Panc1 (cell line): Measurements from ENCODE around the gene HLA-F. TPM values are rescaled to one million over a fixed set of nuclear protein-coding genes. Genes with fewer than 3 reads are reported as not detected.

ENCODE experiments used
- ATAC-seq: fragments of 200-7000 bp; cut with Tn5 transposase; 2 replicates; pipeline ENCODE4 v1.9.1; 2020; ENCODE audit warnings: mild to moderate bottlenecking, moderate library complexity
- BruUV-seq: library from RNA; stranded (reverse); fragments of 400-500 nt; replicated peaks from 2 replicates; lab custom pipeline; 2021; lab: Mats Ljungman, UMichigan
- CTCF ChIA-PET: fragments of 300-600 bp; sonication (Branson Sonifier 250); formaldehyde crosslinking; loops from one replicate; lab custom pipeline; 2022; ENCODE audit warnings: antibody characterized with exemption; lab: Charles Lee
- POLR2A ChIA-PET: fragments of 300-600 bp; sonication (Branson Sonifier 250); formaldehyde crosslinking; loops from one replicate; lab custom pipeline; 2022; ENCODE audit warnings: antibody characterized with exemption; lab: Charles Lee
- DNase-seq: peaks from one replicate; pipeline ENCODE4 v3.0.0-alpha.2; 2010; ENCODE audit warnings: low read depth, low spot score
- H3K27ac ChIP-seq: 2 replicates; pipeline ENCODE4 v1.5.1; 2011; ENCODE audit warnings: mild to moderate bottlenecking, low read length, inconsistent platforms
- H3K27me3 ChIP-seq: fragments of 200-500 bp; sonication (Bioruptor generic); 2 replicates; pipeline ENCODE4 v1.6.0; 2014; ENCODE audit warnings: low read length, inconsistent platforms; ENCODE audit not compliant: control insufficient read depth, insufficient read depth
- H3K36me3 ChIP-seq: fragments of 200-500 bp; sonication (Bioruptor generic); 2 replicates; pipeline ENCODE4 v1.5.1; 2014; ENCODE audit warnings: inconsistent platforms, mild to moderate bottlenecking, low read length, moderate library complexity; ENCODE audit not compliant: control insufficient read depth, insufficient read depth
- H3K4me1 ChIP-seq: 2 replicates; pipeline ENCODE4 v1.5.1; 2011; ENCODE audit warnings: inconsistent platforms, mild to moderate bottlenecking, low read length, moderate library complexity; ENCODE audit not compliant: control insufficient read depth, insufficient read depth
- H3K4me3 ChIP-seq, 2 experiments: 2 replicates each; pipeline ENCODE4 v1.5.1; 2011 to 2012; ENCODE audit warnings: low read depth in 2 of 2, low read length in 2 of 2, mild to moderate bottlenecking in 2 of 2, inconsistent platforms in 1 of 2, moderate library complexity in 1 of 2
- H3K9me3 ChIP-seq: fragments of 200-500 bp; sonication (Bioruptor generic); 2 replicates; pipeline ENCODE4 v1.5.1; 2014; ENCODE audit warnings: low read depth, mild to moderate bottlenecking, inconsistent platforms, low read length, moderate library complexity; ENCODE audit not compliant: control insufficient read depth, insufficient read depth
- CTCF ChIP-seq: fragments of 450-650 bp; IDR thresholded peaks from 2 replicates; pipeline ENCODE4 v1.5.1; 2017; ENCODE audit warnings: mild to moderate bottlenecking
- POLR2AphosphoS5 ChIP-seq: IDR thresholded peaks from 2 replicates; pipeline ENCODE4 v1.6.1; 2012; ENCODE audit warnings: mild to moderate bottlenecking, low read depth, low read length, moderate library complexity
- REST ChIP-seq, 2 experiments: IDR thresholded peaks; 2 replicates each; pipeline ENCODE4 v1.6.1; 2011 to 2012; ENCODE audit warnings: low read depth in 2 of 2, control low read depth in 1 of 2, low read length in 1 of 2, mild to moderate bottlenecking in 1 of 2, moderate library complexity in 1 of 2; ENCODE audit not compliant: insufficient read depth in 1 of 2
- SIN3A ChIP-seq: IDR thresholded peaks from 2 replicates; pipeline ENCODE4 v1.6.1; 2012; ENCODE audit warnings: low read depth, mild to moderate bottlenecking, low read length, moderate library complexity, borderline replicate concordance; ENCODE audit not compliant: insufficient read depth
- TCF7L2 ChIP-seq: IDR thresholded peaks from 2 replicates; pipeline ENCODE4 v1.6.1; 2011; ENCODE audit warnings: mild to moderate bottlenecking, low read depth, low read length, inconsistent platforms
- in situ Hi-C: cut with HindIII; loops from 2 replicates; pipeline ENCODE4 v1.10.0; 2016; ENCODE audit warnings: low sequenced_read_pairs, low pct_unique_long_range_greater_than_20kb
- intact Hi-C: fragments of 100-400 bp; cut with micrococcal nuclease; formaldehyde crosslinking; loops from one replicate; pipeline ENCODE4 v1.10.0; 2022; ENCODE audit not compliant: unreplicated experiment
- total RNA-seq: library from RNA; stranded (reverse); gene quantifications from one replicate; pipeline ENCODE4 v1.2.1, GENCODE V29; 2021; ENCODE audit not compliant: unreplicated experiment

The HLA-F gene
- total RNA-seq, 1 experiment from 2014 or later = 7.5 TPM

DNA sequence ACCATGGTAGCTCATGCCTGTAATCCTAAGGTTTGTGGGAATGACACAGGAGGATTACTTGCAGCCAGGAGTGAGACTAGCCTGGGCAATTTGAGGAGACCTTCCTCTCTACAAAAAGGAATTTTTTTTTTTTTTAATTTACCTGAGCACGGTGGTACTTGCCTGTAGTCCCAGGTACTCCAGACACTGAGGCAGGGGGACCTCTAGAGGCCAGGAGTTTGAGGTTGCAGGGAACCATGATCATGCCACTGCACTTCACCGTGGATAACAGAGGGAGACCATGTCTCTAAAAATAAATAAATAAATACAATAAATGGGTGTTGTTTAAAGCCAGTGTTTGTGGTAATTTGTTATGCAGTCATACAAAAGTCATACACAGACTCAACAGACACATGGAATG lies 2.4 kb upstream of the HLA-F start:
- ChIA-PET CTCF (no interaction called here), POLR2A (no interaction called here)
- no peak overlapping the region for H3K27ac ChIP-seq
- ATAC-seq (no peak), DNase-seq (no peak)
- TF ChIP-seq CTCF (peak; percentile 40), POLR2AphosphoS5 (no peak), TCF7L2 (no peak), REST (IDR thresholded peaks at IDR 0.05; ENCODE audit: insufficient read depth in 1 of 2, low read depth in 2 of 2, low read length in 1 of 2) (no peak), SIN3A (no peak)
- intact Hi-C loops = no loop called here
- no peaks in the 10 kb centered on the region; the same call in 1 of the 2 replicates for H3K36me3 ChIP-seq
- no TSS peak for BruUV-seq
- H3K4me1 ChIP-seq = no peaks in the 10 kb centered on the region
- in situ Hi-C loops = no loop called here
- peaks cover 9% of the 10 kb centered on the region for H3K27me3 ChIP-seq
- H3K9me3 ChIP-seq = no peaks in the 10 kb centered on the region
- H3K4me3 ChIP-seq = no peak overlapping the region

- no peak overlapping the region for H3K27ac ChIP-seq
- no TSS peak for BruUV-seq
Measured at GRCh38 chr6:29723666-29724588, 693 bp downstream of the HLA-F start.

More at GRCh38 chr6:29723666-29724588, 693 bp downstream of the HLA-F start:
- TF ChIP-seq REST (IDR thresholded peaks at IDR 0.05; ENCODE audit: insufficient read depth in 1 of 2, low read depth in 2 of 2, low read length in 1 of 2) = no peak
- no peak for TF ChIP-seq SIN3A
- TF ChIP-seq TCF7L2 = no peak
- TF ChIP-seq CTCF = no peak
- TF ChIP-seq POLR2AphosphoS5 = no peak
- intact Hi-C loops = no loop called here
- POLR2A ChIA-PET = no interaction called here
- CTCF ChIA-PET = no interaction called here
- H3K4me3 ChIP-seq = peak overlapping the region; percentile 49 to 51
- DNase-seq (no peak), ATAC-seq (peak; percentile 68)
- no peaks in the 10 kb centered on the region for H3K4me1 ChIP-seq
- in situ Hi-C loops = no loop called here
- no peaks in the 10 kb centered on the region for H3K9me3 ChIP-seq
- peaks cover 7% of the 10 kb centered on the region; the same call in 1 of the 2 replicates for H3K27me3 ChIP-seq
- no peaks in the 10 kb centered on the region; the same call in 1 of the 2 replicates for H3K36me3 ChIP-seq
